Coronary artery (tissue), 2 donors: ENCODE results near the gene ODF4.
A peak's percentile ranks its signal among the peaks of the same experiment; 100 is the strongest.
"Not testable (repeated sequence)": the region's sequence is repeated elsewhere in the genome, so short reads cannot be mapped to it uniquely, and the experiment has no call there.

ENCODE experiments used
- DNase-seq: peaks from one replicate; pipeline ENCODE4 v3.0.0-alpha.2; 2017; ENCODE audit warnings: low spot score
- H3K27ac ChIP-seq, 2 donors: fragments of 200-600 bp; sonication (generic); one replicate each; pipeline ENCODE4 v1.5.1; 2016 to 2019
- H3K4me3 ChIP-seq: fragments of 200-600 bp; sonication (generic); 2 replicates; pipeline ENCODE4 v1.5.1; 2016; ENCODE audit warnings: mild to moderate bottlenecking, moderate library complexity
- CTCF ChIP-seq: fragments of 200-600 bp; sonication (generic); IDR thresholded peaks from one replicate; pipeline ENCODE4 v1.5.1; 2019; ENCODE audit warnings: antibody characterized with exemption

Gene ODF4

GRCh38 chr17:8366231-8366630 lies 26.6 kb downstream of the ODF4 start:
- TF ChIP-seq CTCF = no peak
- DNase-seq = peak; percentile 53
- Histone ChIP-seq H3K27ac (no peak overlapping the region), H3K4me3 (no peak overlapping the region)

GRCh38 chr17:8368193-8368592 lies 28.6 kb downstream of the ODF4 start:
- no peak overlapping the region for H3K27ac ChIP-seq
- no peak for TF ChIP-seq CTCF
- H3K4me3 ChIP-seq = no peak overlapping the region
- DNase-seq = no peak

- no peak for DNase-seq
- H3K4me3 ChIP-seq = no peak overlapping the region
These were observed 30.3 kb downstream of the ODF4 start for GRCh38 chr17:8369944-8370343.

GRCh38 chr17:8371786-8372185 lies 32.1 kb downstream of the ODF4 start:
- no peak for TF ChIP-seq CTCF
- Histone ChIP-seq H3K27ac (peak overlapping the region in 1 of 2 donors; percentile 13), H3K4me3 (no peak overlapping the region)
- peak; percentile 16 for DNase-seq

More at GRCh38 chr17:8369944-8370343, 30.3 kb downstream of the ODF4 start:
- no peak for TF ChIP-seq CTCF
- no peak overlapping the region for H3K27ac ChIP-seq

- peak; percentile 36 for DNase-seq
- no peak for TF ChIP-seq CTCF
- no peak overlapping the region for H3K4me3 ChIP-seq
- no peak overlapping the region for H3K27ac ChIP-seq
These were observed 32.8 kb downstream of the ODF4 start for GRCh38 chr17:8372422-8372821.

- DNase-seq, H3K4me3 ChIP-seq, H3K27ac ChIP-seq: not testable (repeated sequence)
These were observed 34.2 kb downstream of the ODF4 start for GRCh38 chr17:8373856-8374255.

GRCh38 chr17:8375738-8376259 lies 36.2 kb downstream of the ODF4 start:
- Histone ChIP-seq H3K27ac (peak overlapping the region; percentile 73 to 87), H3K4me3 (peak overlapping the region; percentile 79)
- TF ChIP-seq CTCF = no peak
- DNase-seq = no peak
